SIG-M5 treated with dmso at 0.1 percent for 504 hours (cell line): ENCODE results near the gene ZNF772.
"Not testable (repeated sequence)": the region's sequence is repeated elsewhere in the genome, so short reads cannot be mapped to it uniquely, and the experiment has no call there.

Experiments
- DNase-seq: peaks from one replicate; lab custom pipeline; 2025; ENCODE audit not compliant: unreplicated experiment; lab: John Stamatoyannopoulos, UW

The ZNF772 gene

GRCh38 chr19:57477191-57478008 lies at the start of gene ZNF772:
Gene ZNF772, minus strand, starts transcription at chr19:57477566. Its CDS starts 257 bp downstream, at chr19:57477309.
- DNase-seq, result peak; percentile 79

- DNase-seq, result not testable (repeated sequence)
Observed at GRCh38 chr19:57518021-57518420, 40.7 kb upstream of the ZNF772 start.

- no peak for DNase-seq
Observed at GRCh38 chr19:57515255-57515654, 37.9 kb upstream of the ZNF772 start.

GRCh38 chr19:57512845-57513244 lies 35.5 kb upstream of the ZNF772 start:
- no peak for DNase-seq

- no peak for DNase-seq
Observed at GRCh38 chr19:57511484-57511883, 34.1 kb upstream of the ZNF772 start.

- DNase-seq, result no peak
Observed at GRCh38 chr19:57506163-57506562, 28.8 kb upstream of the ZNF772 start.

- DNase-seq, result not testable (repeated sequence)
Observed at GRCh38 chr19:57500400-57500799, 23.0 kb upstream of the ZNF772 start.

GRCh38 chr19:57499680-57500395 lies 22.5 kb upstream of the ZNF772 start, which contains the start of gene ZNF773:
Gene ZNF773, plus strand, starts transcription at chr19:57499938. Its CDS starts 143 bp downstream, at chr19:57500081.
- peak; percentile 79 for DNase-seq

GRCh38 chr19:57499332-57499679 lies 21.9 kb upstream of the ZNF772 start:
- not testable (repeated sequence) for DNase-seq

- not testable (repeated sequence) for DNase-seq
Observed at GRCh38 chr19:57488299-57488644, 10.9 kb upstream of the ZNF772 start.

- DNase-seq, result peak; percentile 72
Observed at GRCh38 chr19:57487477-57488298, 10.3 kb upstream of the ZNF772 start, which contains the start of gene ZNF419. Gene ZNF419, plus strand, starts transcription at chr19:57487750. Its CDS starts 201 bp downstream, at chr19:57487951.

- no peak for DNase-seq
Observed at GRCh38 chr19:57473646-57474045, 3.7 kb downstream of the ZNF772 start.

GRCh38 chr19:57466489-57466888 lies 10.9 kb downstream of the ZNF772 start:
- DNase-seq, result no peak

GRCh38 chr19:57465680-57466381 lies 11.5 kb downstream of the ZNF772 start:
- peak; percentile 51 for DNase-seq

- DNase-seq, result no peak
Observed at GRCh38 chr19:57452307-57452706, 25.1 kb downstream of the ZNF772 start.

GRCh38 chr19:57443121-57443696 lies 34.2 kb downstream of the ZNF772 start:
- no peak for DNase-seq

- no peak for DNase-seq
Observed at GRCh38 chr19:57441979-57442752, 35.2 kb downstream of the ZNF772 start.

- no peak for DNase-seq
Observed at GRCh38 chr19:57438925-57439324, 38.4 kb downstream of the ZNF772 start.

- no peak for DNase-seq
Observed at GRCh38 chr19:57437931-57438330, 39.4 kb downstream of the ZNF772 start.

- DNase-seq, result no peak
Observed at GRCh38 chr19:57436417-57436816, 40.9 kb downstream of the ZNF772 start.
